HG02840 (cell line): ENCODE data around the gene ASIC4.

Experiments used
- ATAC-seq: cut with Tn5 transposase; IDR thresholded peaks from one replicate; pipeline ENCODE4 v1.9.1; 2021; ENCODE audit warnings: mild to moderate bottlenecking, moderate library complexity, moderate number of reproducible peaks; ENCODE audit not compliant: unreplicated experiment, low FRiP score

Gene ASIC4, protein sequence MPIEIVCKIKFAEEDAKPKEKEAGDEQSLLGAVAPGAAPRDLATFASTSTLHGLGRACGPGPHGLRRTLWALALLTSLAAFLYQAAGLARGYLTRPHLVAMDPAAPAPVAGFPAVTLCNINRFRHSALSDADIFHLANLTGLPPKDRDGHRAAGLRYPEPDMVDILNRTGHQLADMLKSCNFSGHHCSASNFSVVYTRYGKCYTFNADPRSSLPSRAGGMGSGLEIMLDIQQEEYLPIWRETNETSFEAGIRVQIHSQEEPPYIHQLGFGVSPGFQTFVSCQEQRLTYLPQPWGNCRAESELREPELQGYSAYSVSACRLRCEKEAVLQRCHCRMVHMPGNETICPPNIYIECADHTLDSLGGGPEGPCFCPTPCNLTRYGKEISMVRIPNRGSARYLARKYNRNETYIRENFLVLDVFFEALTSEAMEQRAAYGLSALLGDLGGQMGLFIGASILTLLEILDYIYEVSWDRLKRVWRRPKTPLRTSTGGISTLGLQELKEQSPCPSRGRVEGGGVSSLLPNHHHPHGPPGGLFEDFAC

DNA sequence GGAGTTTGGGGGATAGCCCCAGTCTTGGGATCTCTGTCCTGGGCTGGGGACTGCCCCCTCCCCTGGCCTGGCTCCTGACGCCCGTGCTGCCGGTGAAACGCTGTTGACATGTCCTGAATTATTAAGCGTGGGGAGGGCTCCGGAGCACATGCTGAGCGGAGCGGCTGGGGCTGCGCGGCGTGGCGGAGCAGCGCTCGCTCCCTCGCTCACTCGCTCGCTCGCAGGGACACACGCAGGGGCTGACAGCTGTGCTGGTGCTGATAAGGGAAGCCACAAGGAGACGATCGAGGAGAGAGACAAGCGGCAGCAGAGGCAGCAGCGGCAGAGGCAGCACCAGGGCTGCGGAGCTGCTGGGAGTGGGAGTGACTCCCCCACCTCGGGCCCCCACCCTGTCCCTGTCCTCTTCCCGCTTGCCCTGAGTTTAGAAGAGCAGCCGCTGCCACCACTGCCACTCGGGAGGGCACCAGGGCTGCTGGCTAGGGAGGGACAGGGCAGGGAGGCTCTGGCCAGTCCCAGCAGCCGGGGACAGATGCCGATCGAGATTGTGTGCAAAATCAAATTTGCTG lies at the start of gene ASIC4:
Gene ASIC4 (plus strand): TSS at position 287 of the 566 bp plus-strand sequence. CDS start 243 bp downstream, at position 530.
- no peak for ATAC-seq

DNA sequence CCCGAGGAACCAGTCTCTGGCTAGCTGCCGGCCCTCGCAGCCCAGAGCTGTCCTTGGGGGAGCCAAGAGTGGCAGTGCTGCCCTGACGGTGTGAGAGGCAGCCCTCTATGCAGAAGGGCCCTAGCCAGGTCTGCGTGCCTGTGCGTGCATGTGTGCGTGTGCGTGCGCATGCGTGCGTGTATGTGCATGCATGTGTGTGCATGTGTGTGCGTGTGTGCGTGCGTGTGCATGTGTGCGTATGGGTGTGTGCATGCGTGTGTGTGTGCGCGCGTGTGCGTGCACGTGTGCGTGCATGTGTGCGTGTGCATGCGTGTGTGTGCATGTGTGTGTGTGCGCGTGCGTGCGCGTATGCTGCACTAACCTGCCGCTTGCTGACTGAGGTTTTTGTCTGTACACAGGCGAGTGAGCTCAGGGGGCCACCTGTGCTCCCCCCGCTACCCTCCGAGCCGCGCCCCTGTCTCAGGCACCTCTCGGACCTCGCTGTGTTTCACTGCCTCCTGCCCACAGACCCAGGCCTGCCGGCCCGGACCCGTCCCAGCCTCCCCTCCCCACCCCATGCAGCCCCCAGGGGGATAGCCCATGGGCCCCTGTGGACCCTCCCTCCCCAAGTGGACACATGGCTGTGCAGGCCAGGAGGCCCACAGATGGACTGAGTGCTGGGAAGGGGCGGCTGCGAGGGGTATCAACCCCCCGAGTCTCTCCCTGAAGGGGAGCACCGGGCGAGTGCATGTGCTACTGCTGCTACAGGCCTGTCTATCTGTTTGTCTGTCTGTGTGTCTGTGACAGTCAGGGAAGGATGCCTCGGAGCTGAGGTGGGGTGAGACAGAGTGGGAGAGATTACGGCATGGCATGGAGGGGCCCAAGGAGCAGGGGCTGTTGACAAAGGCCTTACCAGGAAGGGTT lies 48.4 kb upstream of the ASIC4 start:
- ATAC-seq = no peak

DNA sequence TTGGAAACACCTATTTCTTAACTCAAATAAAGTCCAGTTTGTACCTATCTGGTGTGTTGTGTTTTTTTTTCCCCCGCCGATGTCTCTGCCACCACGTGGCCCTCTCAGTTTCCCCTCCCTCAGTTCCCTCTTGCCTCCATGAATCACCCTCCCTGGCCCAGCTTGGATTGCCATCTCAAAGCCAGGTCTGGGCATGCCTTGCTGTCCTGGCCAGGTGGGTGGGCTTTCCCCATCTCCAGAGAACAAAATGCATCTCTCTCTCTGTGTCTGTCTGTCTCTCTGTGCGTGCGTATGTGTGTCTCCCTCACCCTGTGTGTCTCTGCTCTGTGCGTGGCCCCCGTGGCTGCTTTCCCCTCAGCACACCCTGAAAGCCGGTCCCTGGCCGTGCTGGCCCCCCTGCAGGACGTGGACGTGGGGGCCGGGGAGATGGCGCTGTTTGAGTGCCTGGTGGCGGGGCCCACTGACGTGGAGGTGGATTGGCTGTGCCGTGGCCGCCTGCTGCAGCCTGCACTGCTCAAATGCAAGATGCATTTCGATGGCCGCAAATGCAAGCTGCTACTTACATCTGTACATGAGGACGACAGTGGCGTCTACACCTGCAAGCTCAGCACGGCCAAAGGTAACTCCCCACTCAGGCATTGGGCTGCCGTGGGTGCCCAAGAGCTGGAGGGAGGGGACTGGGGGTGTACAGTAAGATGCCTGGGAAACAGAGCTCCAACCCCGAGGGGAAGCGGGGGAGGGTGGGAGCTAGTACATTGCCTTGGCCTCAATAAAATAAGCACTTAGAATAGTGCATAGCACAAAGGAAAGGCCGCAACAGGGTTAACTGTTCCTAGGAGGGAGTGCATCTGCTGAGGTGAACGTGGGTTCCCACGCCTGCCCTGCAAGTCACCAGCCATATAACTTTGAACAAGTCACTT lies 47.2 kb upstream of the ASIC4 start:
- ATAC-seq = no peak

DNA sequence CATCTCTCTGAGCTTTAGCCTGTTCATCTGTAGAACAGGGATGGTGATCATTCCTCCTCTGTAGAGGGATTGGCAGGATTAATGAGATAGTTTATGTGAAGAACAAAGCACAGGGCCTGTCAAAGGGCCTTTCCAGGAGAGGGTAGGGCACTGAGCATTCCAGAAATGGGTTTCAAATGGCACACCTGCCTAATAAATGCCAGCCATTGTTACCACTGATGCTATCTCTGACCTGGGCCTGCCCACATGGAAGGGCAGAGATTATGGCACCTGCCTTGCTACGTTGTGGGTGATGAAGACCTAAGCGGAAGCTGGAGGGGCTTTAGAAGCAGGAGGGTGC lies 46.6 kb upstream of the ASIC4 start:
- ATAC-seq = no peak

DNA sequence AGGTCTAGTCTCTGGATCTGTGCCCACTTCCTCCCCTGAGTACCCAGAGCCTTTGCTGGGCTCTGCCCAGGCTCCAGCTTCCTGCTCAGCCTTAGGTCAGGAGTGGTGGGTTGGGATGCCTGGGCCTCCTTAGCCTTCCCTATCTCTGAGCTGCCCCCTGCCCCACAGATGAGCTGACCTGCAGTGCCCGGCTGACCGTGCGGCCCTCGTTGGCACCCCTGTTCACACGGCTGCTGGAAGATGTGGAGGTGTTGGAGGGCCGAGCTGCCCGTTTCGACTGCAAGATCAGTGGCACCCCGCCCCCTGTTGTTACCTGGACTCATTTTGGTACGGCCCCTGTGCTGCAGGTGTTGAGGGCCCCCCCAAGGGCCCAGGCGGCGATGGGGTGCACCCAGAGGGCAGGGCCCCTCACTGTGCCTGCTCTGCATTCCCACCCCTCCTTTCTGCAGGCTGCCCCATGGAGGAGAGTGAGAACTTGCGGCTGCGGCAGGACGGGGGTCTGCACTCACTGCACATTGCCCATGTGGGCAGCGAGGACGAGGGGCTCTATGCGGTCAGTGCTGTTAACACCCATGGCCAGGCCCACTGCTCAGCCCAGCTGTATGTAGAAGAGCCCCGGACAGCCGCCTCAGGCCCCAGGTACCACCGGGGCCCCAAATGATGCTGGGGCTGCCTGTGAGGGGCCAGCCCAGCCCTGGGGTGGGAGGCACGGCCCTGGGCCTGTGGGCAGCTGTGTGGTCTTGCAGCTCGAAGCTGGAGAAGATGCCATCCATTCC lies 45.7 kb upstream of the ASIC4 start:
- no peak for ATAC-seq

DNA sequence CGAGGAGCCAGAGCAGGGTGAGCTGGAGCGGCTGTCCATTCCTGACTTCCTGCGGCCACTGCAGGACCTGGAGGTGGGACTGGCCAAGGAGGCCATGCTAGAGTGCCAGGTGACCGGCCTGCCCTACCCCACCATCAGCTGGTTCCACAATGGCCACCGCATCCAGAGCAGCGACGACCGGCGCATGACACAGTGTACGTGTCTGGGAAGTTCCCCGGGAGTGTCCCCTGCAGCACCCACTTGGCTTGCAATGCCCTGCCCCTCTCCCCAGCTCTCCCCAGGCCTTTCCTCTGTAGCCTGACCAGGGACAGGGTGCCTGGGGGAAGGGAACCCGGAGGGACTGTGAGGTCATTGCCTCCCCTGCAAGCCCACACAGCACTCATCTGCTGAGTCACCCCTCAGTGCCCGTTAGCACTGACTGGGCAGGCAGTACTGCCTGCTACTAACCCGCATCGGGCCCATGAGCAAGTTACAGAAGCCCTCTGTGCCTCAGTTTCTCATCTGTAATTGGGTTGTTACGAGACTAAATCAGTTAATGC lies 45.0 kb upstream of the ASIC4 start:
- no peak for ATAC-seq

DNA sequence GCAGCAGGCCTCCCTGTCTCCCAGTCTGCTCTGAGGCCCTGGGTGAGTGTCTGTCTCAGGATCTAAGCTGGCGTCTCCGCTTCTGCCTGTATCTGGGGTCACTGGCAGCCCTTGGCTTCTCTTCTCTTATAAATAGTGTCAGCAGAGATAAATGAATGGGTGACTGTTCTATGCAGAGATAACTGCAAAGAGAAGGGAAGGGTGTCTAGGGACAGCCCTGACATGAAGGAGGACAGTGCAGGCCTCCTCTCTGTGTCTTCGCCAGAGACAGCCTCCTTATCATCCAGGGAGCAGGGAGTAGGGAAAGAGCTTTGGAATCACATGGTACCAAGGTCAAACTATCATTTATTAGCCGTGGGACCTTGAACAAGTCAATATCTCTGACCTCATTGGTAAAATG lies 43.9 kb upstream of the ASIC4 start:
- no peak for ATAC-seq

DNA sequence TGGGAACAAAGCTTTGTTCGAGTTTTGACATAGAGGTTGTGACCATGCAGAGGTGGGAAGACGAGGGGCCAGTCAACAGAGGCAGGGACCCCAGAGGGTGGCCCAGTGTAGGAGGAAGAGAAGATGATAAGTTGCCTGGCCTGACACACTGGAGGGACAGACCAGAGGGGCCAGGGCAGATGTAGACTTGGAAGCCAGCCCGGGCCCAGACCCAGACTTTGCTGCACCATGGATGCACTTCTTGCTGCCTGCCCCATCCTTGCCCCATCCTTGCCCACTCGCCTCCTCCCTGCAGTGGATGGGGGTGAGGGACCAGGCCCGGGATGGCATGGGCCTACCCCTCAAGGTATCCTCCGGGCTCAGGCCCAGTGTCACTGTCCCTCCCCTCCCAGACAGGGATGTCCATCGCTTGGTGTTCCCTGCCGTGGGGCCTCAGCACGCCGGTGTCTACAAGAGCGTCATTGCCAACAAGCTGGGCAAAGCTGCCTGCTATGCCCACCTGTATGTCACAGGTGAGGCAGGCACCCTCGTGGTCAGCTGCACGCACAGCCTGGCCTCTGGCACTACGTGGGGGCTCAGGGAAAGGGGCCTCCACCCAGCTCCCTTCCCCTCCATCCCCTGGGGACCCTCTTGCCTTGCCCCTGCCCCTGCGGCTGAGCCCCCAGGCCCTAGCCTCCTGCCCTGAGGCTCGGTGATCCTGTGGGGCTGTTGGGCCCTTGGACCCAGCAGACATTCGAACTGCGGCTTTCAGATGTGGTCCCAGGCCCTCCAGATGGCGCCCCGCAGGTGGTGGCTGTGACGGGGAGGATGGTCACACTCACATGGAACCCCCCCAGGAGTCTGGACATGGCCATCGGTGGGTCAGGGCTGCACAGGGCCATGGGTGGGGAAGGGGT lies 42.6 kb upstream of the ASIC4 start:
- no peak for ATAC-seq

DNA sequence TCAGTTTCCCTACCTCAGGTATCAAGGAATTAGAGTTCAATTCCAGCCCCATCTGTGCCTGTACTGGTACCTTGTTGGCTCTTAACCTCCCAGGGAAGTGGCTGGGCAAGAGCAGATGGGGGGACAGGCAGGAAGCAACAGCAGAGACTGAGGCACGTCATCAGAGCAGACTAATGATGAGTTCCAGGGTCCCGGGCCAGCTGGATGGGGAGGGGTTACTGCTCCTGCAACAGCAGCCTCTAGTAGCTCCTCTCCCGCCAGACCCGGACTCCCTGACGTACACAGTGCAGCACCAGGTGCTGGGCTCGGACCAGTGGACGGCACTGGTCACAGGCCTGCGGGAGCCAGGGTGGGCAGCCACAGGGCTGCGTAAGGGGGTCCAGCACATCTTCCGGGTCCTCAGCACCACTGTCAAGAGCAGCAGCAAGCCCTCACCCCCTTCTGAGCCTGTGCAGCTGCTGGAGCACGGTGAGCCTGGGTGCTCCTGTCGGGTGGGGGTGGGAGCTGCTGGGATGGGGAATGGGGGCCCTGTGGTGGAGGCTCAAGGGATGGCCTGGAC lies 41.6 kb upstream of the ASIC4 start:
- ATAC-seq = no peak

DNA sequence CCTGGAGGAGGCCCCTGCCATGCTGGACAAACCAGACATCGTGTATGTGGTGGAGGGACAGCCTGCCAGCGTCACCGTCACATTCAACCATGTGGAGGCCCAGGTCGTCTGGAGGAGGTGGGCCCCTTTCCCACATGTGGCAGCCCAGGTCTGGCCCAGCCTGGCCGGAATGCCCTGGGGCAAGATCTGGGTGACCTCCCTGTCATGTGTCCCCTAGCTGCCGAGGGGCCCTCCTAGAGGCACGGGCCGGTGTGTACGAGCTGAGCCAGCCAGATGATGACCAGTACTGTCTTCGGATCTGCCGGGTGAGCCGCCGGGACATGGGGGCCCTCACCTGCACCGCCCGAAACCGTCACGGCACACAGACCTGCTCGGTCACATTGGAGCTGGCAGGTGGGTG lies 40.8 kb upstream of the ASIC4 start:
- no peak for ATAC-seq

DNA sequence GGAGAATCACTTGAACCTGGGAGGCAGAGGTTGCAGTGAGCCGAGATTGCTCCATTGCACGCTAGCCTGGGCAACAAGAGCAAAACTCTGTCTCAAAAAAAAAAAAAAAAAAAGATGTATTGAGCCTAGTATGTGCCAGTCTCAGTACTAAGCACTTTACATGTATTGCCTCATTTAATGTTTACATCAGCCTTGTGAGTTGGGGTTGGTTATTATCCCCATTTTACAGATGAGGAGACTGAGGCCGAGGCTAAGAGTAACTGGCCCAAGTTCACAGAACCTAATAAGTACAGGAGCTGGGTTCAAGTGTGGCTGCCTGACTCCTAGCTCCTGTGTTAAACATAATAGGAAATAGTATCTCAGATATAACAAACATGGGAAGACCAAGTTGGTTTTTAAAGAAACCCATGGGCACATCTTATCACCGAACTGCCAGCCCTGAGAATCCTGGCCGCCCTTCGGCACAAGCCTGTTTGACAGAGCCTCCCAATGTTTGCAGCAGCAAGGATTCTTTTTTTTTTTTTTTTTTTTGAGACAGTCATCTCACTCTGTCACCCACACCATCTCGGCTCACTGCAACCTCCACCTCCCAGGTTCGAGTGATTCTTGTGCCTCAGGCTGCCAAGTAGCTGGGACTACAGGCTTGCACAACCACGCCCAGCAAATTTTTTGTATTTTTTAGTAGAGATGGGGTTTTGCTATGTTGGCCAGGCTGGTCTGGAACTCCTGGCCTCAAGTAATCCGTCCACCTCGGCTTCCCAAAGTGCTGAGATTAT lies 39.8 kb upstream of the ASIC4 start:
- no peak for ATAC-seq

DNA sequence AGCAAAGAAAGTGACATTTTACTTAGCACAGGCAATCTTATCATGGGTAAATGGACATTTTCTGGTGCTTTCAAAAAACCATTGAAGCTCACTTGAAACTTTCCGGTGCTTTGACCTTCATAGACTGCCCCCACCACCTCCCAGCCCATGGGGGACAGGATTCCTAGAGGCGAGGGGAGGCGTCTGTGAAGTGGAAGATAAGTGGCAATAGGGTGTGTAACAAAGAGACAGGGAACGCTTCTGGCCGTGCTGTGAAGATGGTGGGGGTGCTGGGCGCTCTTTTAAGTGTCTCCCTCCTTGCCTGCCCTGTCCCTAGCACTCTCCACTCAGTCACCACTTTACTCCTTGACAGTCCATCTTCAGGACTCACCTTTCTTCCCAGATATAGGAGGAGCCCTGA lies 39.0 kb upstream of the ASIC4 start:
- no peak for ATAC-seq

DNA sequence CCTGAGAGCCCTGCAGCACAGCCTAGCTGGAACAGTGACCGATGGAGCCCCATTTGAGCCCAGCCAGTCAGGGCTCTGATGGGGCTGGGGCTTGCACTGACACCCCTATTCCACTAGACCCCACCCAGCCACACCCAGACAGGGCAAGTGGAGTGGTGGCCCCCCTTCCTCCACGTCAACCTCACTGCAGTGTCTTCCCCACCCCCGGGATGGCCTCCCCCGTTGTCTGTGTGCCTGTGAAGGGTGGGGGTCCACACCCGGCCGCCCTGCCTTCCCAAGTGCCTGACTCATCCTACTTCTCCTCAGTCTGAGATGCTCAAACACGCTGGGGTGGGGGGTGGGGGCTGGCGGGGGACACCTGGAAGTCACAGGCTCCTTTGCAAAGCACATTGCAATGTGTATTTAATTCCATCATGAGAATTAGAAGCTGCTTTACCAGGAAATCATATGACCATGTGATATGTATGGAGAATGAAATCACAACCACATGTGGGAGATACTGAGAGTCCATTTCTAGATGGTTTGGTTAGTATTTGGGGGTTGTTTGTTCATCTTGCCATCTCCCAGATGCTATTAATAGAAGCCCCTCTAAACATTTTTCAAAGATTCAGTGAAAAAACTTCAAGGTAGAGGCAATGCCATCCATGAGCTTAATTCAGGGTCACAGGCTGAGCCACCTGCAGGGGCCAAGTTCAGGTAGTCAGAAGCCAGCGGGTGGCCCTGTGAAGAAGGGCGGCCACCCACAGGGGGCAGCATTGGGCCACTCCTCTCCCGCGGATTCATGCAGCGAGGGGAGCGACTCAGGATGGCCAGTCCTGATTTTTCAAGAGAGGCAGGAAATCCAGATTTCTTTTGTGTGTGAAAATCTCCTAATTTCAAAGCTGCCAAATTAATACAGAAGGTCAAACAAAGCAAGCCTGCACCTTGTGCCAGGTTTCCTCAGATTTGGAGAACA lies 38.3 kb upstream of the ASIC4 start:
- ATAC-seq = no peak

DNA sequence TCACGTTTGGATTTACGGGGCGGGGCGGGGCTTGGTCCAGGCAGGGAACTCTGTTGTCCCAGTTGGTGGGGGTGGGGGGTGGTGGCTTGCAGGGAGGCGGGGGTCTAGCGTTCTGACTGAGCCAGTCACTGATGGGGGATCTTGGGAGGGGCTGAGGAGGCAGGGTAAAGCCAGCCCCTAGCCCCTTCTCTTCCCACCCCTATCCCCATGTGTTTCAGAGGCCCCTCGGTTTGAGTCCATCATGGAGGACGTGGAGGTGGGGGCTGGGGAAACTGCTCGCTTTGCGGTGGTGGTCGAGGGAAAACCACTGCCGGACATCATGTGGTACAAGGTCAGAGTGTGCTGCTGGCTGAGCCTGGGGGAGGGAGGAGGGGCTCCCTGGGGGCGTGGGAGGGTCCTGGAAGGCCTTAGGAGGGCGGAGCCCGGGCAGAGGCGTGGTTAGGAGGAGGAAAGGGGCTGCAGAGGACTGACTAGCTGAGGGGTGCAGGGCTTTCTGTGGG lies 37.6 kb upstream of the ASIC4 start:
- ATAC-seq = no peak

DNA sequence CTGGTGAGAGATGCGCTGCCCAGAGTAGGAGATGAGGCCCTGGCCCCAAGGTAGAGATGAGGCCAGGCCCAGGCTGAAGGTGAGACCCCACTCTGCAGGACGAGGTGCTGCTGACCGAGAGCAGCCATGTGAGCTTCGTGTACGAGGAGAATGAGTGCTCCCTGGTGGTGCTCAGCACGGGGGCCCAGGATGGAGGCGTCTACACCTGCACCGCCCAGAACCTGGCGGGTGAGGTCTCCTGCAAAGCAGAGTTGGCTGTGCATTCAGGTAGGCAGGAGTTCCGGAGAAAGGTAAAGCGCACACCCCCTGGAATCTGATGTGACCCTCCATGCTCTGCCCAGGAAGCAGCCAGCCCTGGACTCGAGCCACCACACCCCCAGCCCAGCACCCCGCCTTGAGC lies 37.1 kb upstream of the ASIC4 start:
- ATAC-seq = no peak

DNA sequence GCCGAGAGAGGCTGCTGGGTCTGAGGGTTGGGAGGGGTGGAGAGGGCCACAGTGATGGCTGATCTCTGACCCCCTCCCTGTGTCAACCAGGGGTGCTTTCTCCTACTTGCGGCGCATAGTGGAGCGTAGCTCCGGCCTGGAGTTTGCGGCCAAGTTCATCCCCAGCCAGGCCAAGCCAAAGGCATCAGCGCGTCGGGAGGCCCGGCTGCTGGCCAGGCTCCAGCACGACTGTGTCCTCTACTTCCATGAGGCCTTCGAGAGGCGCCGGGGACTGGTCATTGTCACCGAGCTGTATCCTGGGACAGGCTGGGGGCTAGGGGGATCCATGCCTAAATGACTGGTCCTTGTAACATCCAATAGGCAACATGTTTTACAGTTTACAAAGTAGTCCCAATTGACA lies 36.5 kb upstream of the ASIC4 start:
- no peak for ATAC-seq
